T-helper 17 cell (primary cell): Measurements from ENCODE around the gene PPP6C. TPM values are rescaled to one million over a fixed set of nuclear protein-coding genes. Genes with fewer than 3 reads are reported as not detected.

Source experiments
- ATAC-seq: fragments of 150-1000 bp; cut with Tn5 transposase; 2 replicates; pipeline ENCODE4 v1.10.0; 2021; ENCODE audit warnings: mild to moderate bottlenecking, moderate library complexity
- DNase-seq, 3 donors: peaks; one replicate each; pipeline versions ENCODE4 v3.0.0 to v3.0.0-alpha.2; 2020 to 2021
- H3K9me3 ChIP-seq: one replicate; pipeline ENCODE4 v1.7.0; 2013; ENCODE audit warnings: low read length, mild to moderate bottlenecking; ENCODE audit not compliant: control insufficient read depth, poor library complexity, severe bottlenecking
- H3K27ac Mint-ChIP-seq: one replicate; pipeline ENCODE4 v1.8.0; 2022; ENCODE audit warnings: mild to moderate bottlenecking, moderate library complexity, mixed read lengths
- H3K27me3 Mint-ChIP-seq: one replicate; pipeline ENCODE4 v1.8.0; 2022; ENCODE audit warnings: mixed read lengths
- H3K36me3 Mint-ChIP-seq: one replicate; pipeline ENCODE4 v1.8.0; 2022; ENCODE audit warnings: low read depth, mixed read lengths
- H3K4me1 Mint-ChIP-seq: one replicate; pipeline ENCODE4 v1.8.0; 2022; ENCODE audit warnings: mild to moderate bottlenecking, mixed read lengths
- H3K4me3 Mint-ChIP-seq: one replicate; pipeline ENCODE4 v1.8.0; 2022; ENCODE audit warnings: mild to moderate bottlenecking, moderate library complexity, mixed read lengths
- total RNA-seq, 4 donors: library from RNA in 2 of 4; stranded (reverse) in 2 of 4; gene quantifications; one replicate each; pipeline ENCODE4 v1.2.3 and lab custom pipeline; 2022 to 2026

The PPP6C gene
- total RNA-seq, 2 donors from 2014 or later, result 34.3 to 34.6 TPM

DNA sequence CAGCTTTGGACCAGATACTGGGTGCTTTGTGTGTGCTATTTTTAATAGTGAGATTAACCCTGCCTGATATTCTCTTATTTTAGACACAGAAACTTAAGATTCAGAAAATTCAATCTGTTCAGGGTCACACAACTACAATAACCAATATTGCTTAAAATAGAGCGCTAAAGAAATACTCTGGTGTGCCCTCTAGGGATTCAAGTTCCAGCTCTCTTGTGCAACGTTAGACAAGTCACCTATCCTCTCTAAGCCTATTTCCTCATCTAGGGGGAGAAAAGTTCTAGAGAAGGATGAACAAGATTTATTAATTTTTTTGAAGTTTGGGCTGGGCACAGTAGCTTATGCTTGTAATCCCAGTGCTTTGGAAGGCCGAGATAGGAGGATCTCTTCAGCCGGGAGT lies 44.2 kb downstream of the PPP6C start:
- Mint-ChIP-seq H3K4me3 (no peak overlapping the region), H3K27ac (peak overlapping the region; percentile 39)

DNA sequence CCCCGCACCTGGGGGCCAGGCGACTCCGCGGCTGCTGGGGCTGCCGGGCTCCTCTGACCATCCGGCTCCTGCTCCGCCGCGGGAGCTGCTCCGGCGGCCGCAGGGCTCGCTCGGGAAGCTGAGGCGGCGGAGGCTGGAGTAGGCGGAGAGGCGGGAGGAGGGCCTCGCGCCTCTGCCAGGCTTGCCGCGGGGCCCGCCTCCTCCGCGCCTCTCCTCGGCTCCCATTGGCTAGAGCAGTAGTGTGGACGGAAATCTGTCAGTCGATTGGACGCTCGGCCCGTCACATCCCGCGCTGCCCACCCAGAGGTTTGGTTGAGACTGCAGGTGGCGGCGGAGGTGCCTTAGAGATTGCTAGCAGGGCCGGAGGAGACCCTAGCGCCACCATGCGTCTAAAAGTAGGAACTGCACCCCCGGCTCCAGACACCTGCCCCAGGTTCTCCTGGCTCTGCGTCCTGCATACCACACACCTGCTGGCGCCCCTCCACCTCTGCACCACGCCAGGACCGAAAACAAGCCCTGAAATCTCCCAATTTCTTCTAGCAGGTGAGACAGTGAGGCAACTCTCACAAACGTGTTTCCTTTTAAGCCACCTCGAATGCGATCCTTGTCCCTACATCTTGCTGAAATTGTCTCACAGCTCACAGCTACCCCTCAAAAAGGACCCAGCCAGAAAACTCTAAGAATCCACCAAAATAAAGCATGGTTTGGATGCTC lies 46.1 kb downstream of the PPP6C start, which contains the start of gene SCAI:
Gene SCAI, minus strand, starts transcription at position 152 of the 714 bp plus-strand sequence. Its CDS starts 91 bp downstream, at position 61.
- H3K9me3 ChIP-seq, result no peaks in the 10 kb centered on the region
- ATAC-seq (peak; percentile 99), DNase-seq (peak; percentile 94 to 98 (median 96))
- peak within 1 kb of the TSS; percentile 95 for H3K27ac Mint-ChIP-seq
- H3K36me3 Mint-ChIP-seq, result peaks cover 3% of the 10 kb centered on the region
- peaks cover 18% of the 10 kb centered on the region for H3K4me1 Mint-ChIP-seq
- no peaks in the 10 kb centered on the region for H3K27me3 Mint-ChIP-seq
- H3K4me3 Mint-ChIP-seq, result peak within 1 kb of the TSS; percentile 100

More for the DNA sequence above, 44.2 kb downstream of the PPP6C start:
- DNase-seq, result no peak
- H3K27me3 Mint-ChIP-seq, result no peaks in the 10 kb centered on the region
- no peak for ATAC-seq
- peaks cover 5% of the 10 kb centered on the region for H3K36me3 Mint-ChIP-seq
- peaks cover 13% of the 10 kb centered on the region for H3K4me1 Mint-ChIP-seq
- H3K9me3 ChIP-seq, result no peaks in the 10 kb centered on the region

DNA sequence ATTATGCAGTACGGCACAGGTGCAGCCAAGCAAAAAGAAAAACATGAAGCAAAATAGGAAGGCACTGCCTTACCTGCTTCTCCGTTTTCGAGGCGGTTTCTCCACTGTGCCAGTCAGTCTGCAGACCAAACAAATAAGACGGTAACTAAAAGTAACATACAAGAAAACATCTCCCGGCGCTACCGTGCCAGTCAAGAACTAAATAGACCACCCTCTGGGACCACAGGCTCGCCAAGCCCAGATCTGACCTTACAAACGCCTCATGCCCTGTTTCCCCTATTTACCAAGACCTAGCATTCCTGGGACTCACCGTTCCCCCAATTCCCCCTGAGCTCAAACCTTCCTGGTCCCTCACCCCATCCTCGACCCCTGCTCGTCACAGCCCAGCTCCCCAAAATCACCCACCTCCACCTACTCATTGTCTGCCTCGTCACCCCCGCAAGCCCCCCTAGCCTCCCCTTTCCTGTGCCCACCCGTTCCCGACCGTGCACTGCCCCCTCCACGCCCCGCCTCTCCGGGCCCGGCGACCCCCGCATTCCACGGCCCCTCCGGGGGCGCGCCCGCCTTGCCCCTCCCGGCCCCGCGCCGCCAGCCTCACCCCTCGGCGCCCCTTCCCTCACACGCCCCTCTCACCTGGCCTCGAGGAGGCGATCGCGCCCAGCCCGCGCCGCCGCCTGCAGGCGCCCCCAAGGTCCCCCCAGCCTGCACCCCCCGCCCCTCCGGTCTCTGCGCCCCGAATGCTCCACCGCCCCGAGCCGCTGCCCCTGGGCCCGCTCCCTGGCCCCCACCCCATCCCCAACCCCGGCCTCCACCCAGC lies 46.8 kb downstream of the PPP6C start:
- Mint-ChIP-seq H3K36me3 (peaks cover 3% of the 10 kb centered on the region), H3K27me3 (no peaks in the 10 kb centered on the region), H3K4me1 (peaks cover 18% of the 10 kb centered on the region), H3K27ac (peak overlapping the region; percentile 95), H3K4me3 (peak overlapping the region; percentile 100)
- ATAC-seq, result peak; percentile 14
- DNase-seq, result peak in 2 of 3 donors; percentile 7 to 39
- no peaks in the 10 kb centered on the region for H3K9me3 ChIP-seq

DNA sequence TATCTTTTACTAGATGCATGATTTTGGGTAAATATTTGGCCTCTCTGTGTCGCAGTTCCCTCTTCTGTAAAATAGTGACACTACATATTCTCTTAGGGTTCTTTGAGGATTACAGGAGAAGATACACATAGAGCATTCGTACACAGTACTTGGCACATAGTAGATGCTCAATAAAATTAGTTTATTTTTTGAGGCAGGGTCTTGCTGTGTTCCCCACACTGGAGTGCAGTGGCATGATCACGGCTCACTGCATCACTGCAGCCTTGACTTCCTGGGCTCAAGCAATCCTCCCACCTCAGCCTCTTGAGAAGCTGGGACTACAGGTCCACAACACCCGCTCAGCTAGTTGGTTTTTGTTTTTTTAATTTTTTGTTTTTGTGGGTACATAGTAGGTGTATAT lies 47.9 kb downstream of the PPP6C start:
- peak overlapping the region; percentile 95 for H3K27ac Mint-ChIP-seq
- peaks cover 16% of the 10 kb centered on the region for H3K4me1 Mint-ChIP-seq
- ATAC-seq, result no peak
- peaks cover 3% of the 10 kb centered on the region for H3K36me3 Mint-ChIP-seq
- peak overlapping the region; percentile 100 for H3K4me3 Mint-ChIP-seq
- H3K27me3 Mint-ChIP-seq, result no peaks in the 10 kb centered on the region
- no peak for DNase-seq
- no peaks in the 10 kb centered on the region for H3K9me3 ChIP-seq

DNA sequence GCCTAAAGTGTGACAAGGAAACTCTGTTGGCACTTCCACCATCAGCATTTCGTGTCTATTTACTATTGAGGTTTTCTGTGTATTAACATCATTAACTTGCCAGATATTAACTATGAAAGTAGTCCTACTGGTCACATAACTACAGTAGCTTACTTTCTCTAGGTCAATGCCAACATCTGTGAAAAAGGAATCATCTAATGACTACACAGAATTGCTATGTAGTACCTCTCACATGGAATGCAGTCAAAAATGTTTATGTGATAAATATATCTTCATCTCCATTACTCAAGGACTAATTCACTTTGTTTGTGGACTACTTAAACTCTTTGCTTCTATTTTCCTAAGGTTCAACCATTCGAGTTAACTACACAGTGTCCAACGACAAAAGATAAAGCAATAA lies 48.4 kb downstream of the PPP6C start:
- H3K4me3 Mint-ChIP-seq, result no peak overlapping the region
- no peak for ATAC-seq
- H3K4me1 Mint-ChIP-seq, result peaks cover 16% of the 10 kb centered on the region
- no peak for DNase-seq
- no peaks in the 10 kb centered on the region for H3K9me3 ChIP-seq
- no peaks in the 10 kb centered on the region for H3K27me3 Mint-ChIP-seq
- H3K36me3 Mint-ChIP-seq, result peaks cover 3% of the 10 kb centered on the region
- H3K27ac Mint-ChIP-seq, result no peak overlapping the region

DNA sequence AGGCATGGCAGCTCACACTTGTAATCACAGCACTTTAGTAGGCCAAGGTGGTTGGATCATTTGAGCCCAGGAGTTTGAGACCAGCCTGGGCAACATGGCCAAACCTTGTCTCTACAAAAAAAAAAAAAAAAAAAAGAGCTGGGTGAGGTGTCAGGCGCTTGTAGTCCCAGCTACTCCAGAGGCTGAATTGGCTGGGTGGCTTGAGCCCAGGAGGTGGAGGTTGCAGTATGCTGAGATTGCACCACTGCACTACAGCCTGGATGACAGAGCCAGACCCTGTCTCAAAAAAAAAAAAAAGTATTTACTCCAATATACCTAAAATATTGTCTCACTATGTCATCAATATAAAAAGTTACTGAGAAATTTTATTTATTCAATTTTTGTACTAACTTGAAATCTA lies 49.0 kb downstream of the PPP6C start:
- H3K9me3 ChIP-seq, result no peaks in the 10 kb centered on the region
- Mint-ChIP-seq H3K27ac (no peak overlapping the region), H3K36me3 (peaks cover 3% of the 10 kb centered on the region), H3K27me3 (no peaks in the 10 kb centered on the region), H3K4me1 (peaks cover 16% of the 10 kb centered on the region), H3K4me3 (no peak overlapping the region)
- no peak for ATAC-seq
- DNase-seq, result no peak

DNA sequence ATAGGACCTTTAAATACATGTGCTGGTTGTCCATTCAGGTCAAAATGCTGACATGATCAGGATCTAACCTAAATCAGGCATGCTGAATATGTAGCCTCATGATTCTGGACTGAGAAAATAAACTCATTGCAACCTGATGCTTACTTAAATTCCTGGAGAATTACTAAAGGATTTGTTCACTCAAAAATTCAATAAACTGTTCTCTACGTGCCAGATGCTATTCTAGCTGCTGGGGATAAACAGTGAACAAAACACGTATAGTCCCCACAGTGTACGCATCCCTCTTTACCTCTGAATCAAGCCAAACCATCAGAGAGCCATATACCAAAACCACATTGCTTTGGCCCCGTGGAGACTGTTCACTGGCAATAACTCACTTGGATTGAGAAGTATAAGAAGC lies 52.4 kb downstream of the PPP6C start:
- no peaks in the 10 kb centered on the region for H3K9me3 ChIP-seq
- Mint-ChIP-seq H3K27ac (no peak overlapping the region), H3K4me3 (no peak overlapping the region), H3K36me3 (no peaks in the 10 kb centered on the region), H3K4me1 (peaks cover 7% of the 10 kb centered on the region), H3K27me3 (no peaks in the 10 kb centered on the region)
- no peak for ATAC-seq
- DNase-seq, result no peak

DNA sequence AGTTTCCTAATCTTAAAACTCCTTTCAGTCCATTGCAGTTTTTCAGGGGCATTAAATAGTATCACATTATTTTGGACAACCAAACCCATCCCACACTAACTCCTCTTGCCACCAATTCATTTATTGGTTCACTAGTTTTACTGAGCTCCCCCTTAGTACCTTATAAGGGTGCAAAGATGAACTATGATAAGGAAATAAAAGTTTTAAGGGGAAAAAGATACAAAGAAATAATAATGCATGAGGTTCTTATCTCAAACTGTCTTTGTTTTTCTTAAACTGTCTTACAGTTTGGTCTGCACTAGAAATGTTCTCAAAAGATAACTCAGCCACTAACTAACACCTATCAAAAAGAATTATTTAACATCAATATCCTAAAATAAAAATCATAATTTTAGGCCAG lies 54.6 kb downstream of the PPP6C start:
- Mint-ChIP-seq H3K36me3 (no peaks in the 10 kb centered on the region), H3K27ac (no peak overlapping the region), H3K27me3 (no peaks in the 10 kb centered on the region), H3K4me3 (no peak overlapping the region), H3K4me1 (peaks cover 5% of the 10 kb centered on the region)
- no peak for ATAC-seq
- DNase-seq, result no peak
- H3K9me3 ChIP-seq, result no peaks in the 10 kb centered on the region

DNA sequence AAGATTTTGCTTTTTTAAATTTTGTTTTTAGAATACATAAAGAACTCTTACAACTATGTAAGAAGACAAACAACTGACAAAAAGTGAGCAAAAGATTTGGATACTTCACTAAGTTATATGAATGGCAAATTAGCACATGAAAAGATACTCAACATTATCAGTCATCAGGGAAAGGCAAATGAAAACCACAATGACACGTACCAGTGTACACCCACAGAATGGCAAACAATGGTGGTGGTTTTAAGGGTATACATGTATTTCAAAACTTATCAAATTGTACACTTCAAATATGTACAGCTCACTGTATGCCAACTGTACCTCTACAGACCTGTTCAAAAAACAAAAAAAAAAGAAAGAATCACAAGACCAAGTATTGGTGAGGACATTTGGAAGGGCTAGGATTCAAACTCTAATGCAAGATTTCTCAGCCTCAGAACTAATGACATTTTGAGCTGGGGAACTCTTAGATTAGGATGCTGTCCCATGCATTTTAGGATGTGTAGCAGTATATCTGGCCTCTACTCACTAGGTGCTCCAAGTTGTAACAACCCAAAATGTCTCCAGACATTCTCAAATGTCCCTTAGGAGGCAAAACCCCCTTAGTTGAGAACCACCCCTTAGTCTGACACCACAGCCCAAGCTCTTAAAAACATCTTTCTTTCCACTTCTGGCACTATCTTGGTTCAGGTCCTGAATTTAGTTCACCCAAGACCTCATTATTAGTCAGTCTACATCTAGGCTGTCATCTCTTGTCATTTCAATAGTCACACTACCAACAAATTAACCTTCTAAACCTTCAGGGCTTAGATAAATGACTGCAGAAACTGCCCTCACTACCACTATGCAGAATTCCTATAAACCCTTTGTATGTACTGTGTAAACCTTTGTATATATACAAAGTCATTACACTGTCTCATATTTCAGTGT lies 55.9 kb downstream of the PPP6C start:
- Mint-ChIP-seq H3K4me3 (no peak overlapping the region), H3K4me1 (no peaks in the 10 kb centered on the region), H3K36me3 (no peaks in the 10 kb centered on the region), H3K27ac (no peak overlapping the region), H3K27me3 (no peaks in the 10 kb centered on the region)
- DNase-seq, result no peak
- no peak for ATAC-seq
- no peaks in the 10 kb centered on the region for H3K9me3 ChIP-seq

DNA sequence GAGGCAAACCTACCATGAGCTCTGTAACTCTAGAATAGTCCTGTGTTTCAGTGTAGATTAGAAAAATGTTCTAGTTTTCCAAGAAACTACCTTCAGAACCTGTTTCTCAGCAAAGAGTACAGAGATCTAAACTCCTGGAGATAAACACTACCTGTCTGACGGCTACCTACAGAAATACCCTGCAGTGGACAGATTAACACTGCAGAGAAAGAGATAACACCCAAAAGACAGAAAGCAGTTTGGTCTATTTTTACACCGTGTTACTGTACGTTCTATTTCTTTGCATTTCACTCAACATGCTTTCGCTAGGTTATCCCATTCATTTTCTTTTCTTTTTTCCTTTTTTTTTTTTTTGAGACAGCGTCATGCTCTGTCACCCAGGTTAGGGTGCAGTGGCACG lies 57.8 kb downstream of the PPP6C start:
- Mint-ChIP-seq H3K4me3 (peak overlapping the region; percentile 45), H3K4me1 (peaks cover 1% of the 10 kb centered on the region), H3K27me3 (no peaks in the 10 kb centered on the region), H3K27ac (no peak overlapping the region), H3K36me3 (no peaks in the 10 kb centered on the region)
- no peak for DNase-seq
- ATAC-seq, result no peak
- no peaks in the 10 kb centered on the region for H3K9me3 ChIP-seq

DNA sequence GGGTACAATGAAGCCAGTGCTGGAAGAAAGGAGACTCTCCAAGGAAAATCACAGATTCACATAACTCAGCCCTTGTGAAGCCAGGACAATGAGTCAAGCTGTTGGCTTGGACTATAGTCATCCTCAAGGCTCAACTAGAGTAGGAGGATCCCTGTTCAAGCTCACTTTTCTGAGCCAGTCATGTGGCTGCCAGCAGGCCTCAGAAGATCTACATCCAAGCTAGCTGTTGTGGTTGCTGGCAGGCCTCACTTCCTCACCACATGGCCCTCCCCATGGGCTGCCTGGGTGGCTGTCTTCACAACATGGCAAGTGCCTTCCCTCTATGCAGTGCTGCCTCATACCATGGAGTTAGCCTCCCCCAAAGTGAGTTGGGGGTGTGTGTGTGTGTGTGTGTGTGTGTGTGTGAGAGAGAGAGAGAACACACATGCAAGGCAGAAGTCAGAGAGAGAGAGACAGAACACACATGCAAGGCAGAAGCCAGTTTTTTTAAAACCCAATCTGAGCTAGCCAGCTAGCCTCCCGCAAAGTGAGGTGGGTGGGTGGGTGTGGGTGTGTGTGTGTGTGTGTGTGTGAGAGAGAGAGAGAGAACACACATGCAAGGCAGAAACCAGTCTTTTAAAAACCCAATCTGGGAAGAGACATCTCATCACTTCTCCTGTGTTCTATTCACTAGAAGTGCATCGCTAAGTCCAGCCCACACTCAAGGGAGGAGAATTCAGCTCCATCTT lies 63.4 kb downstream of the PPP6C start:
- Mint-ChIP-seq H3K27ac (peak overlapping the region; percentile 79), H3K4me3 (peak overlapping the region; percentile 76), H3K27me3 (no peaks in the 10 kb centered on the region), H3K4me1 (peaks cover 11% of the 10 kb centered on the region), H3K36me3 (no peaks in the 10 kb centered on the region)
- no peaks in the 10 kb centered on the region for H3K9me3 ChIP-seq
- DNase-seq (peak; percentile 44 to 68 (median 57)), ATAC-seq (peak; percentile 100)

DNA sequence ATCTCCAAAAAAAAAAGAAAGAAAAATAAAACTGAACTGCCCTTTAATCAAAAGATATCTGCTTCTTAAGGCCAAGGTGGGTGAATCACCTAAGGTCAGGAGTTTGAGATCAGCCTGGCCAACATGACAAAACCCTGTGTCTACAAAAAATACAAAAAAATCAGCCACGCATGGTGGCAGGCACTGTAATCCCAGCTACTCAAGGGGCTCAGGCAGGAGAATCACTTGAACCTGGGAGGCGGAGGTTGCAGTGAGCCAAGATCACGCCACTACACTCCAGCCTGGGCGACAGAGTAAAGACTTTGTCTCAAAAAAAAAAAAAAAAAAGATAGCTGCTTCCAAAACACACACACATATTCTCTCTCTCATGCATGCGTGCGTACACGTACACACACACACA lies 64.1 kb downstream of the PPP6C start:
- H3K36me3 Mint-ChIP-seq, result no peaks in the 10 kb centered on the region

More for the DNA sequence above, 64.1 kb downstream of the PPP6C start:
- Mint-ChIP-seq H3K4me1 (peaks cover 11% of the 10 kb centered on the region), H3K27ac (peak overlapping the region; percentile 79), H3K4me3 (peak overlapping the region; percentile 76), H3K27me3 (no peaks in the 10 kb centered on the region)
- no peak for ATAC-seq
- no peak for DNase-seq
- H3K9me3 ChIP-seq, result no peaks in the 10 kb centered on the region
